IMR-90 (cell line): Measurements from ENCODE around the gene BTBD18. TPM values are rescaled to one million over a fixed set of nuclear protein-coding genes. Genes with fewer than 3 reads are reported as not detected.

Source experiments
- ATAC-seq: fragments of 200-7000 bp; cut with Tn5 transposase; 2 replicates; pipeline ENCODE4 v1.9.1; 2020; ENCODE audit warnings: low read depth, mild to moderate bottlenecking, moderate library complexity
- BruUV-seq: library from RNA; stranded (reverse); fragments of 400-500 nt; replicated peaks from 2 replicates; lab custom pipeline; 2021; lab: Mats Ljungman, UMichigan
- CTCF ChIA-PET: fragments of 300-600 bp; formaldehyde crosslinking; extraction: SDS; loops from one replicate; lab custom pipeline; 2021; ENCODE audit warnings: antibody characterized with exemption; lab: Yijun Ruan, JAX
- POLR2A ChIA-PET: fragments of 300-600 bp; sonication (Branson Sonifier 250); formaldehyde crosslinking; loops from one replicate; lab custom pipeline; 2022; ENCODE audit warnings: antibody characterized with exemption; ENCODE audit not compliant: unreplicated experiment; lab: Charles Lee
- DNase-seq: peaks from one replicate; pipeline ENCODE4 v3.0.0; 2013
- H2AFZ ChIP-seq: replicated peaks from 2 replicates; pipeline ENCODE3; 2013; ENCODE audit warnings: low read length, mild to moderate bottlenecking; ENCODE audit not compliant: poor library complexity
- H2AK5ac ChIP-seq: 2 replicates; pipeline ENCODE4 v1.6.1; 2013; ENCODE audit warnings: low read depth, low read length, inconsistent platforms
- H2AK9ac ChIP-seq: replicated peaks from 2 replicates; pipeline ENCODE3; 2013; ENCODE audit warnings: mild to moderate bottlenecking, low read depth, low read length, moderate library complexity; ENCODE audit not compliant: poor library complexity
- H2BK120ac ChIP-seq: 2 replicates; pipeline ENCODE4 v1.6.1; 2013; ENCODE audit warnings: low read depth, low read length, inconsistent platforms
- H2BK15ac ChIP-seq: 3 replicates; pipeline ENCODE4 v1.6.1; 2013; ENCODE audit warnings: low read depth, low read length, inconsistent platforms
- H2BK20ac ChIP-seq: 2 replicates; pipeline ENCODE4 v1.6.1; 2013; ENCODE audit warnings: low read depth, mild to moderate bottlenecking, inconsistent platforms, low read length, moderate library complexity
- H2BK5ac ChIP-seq: 2 replicates; pipeline ENCODE4 v1.6.1; 2013; ENCODE audit warnings: mild to moderate bottlenecking, low read depth, low read length, inconsistent platforms; ENCODE audit not compliant: poor library complexity, severe bottlenecking
- H3K14ac ChIP-seq: replicated peaks from 2 replicates; pipeline ENCODE4 v1.6.1; 2013; ENCODE audit warnings: low read depth, low read length, inconsistent platforms
- H3K18ac ChIP-seq: 2 replicates; pipeline ENCODE4 v1.6.1; 2013; ENCODE audit warnings: low read depth, low read length, control low read depth
- H3K23ac ChIP-seq: 2 replicates; pipeline ENCODE4 v1.6.1; 2013; ENCODE audit warnings: low read depth, low read length, inconsistent platforms
- H3K27ac ChIP-seq: 2 replicates; pipeline ENCODE4 v1.5.1; 2013; ENCODE audit warnings: mild to moderate bottlenecking, control low read depth, low read length; ENCODE audit not compliant: insufficient read depth
- H3K27me3 ChIP-seq: 2 replicates; pipeline ENCODE4 v1.6.1; 2013; ENCODE audit warnings: low read length; ENCODE audit not compliant: control insufficient read depth, insufficient read depth
- H3K36me3 ChIP-seq: 2 replicates; pipeline ENCODE4 v1.6.1; 2013; ENCODE audit warnings: low read length, mixed read lengths; ENCODE audit not compliant: control insufficient read depth, insufficient read depth
- H3K4ac ChIP-seq: 2 replicates; pipeline ENCODE4 v1.6.1; 2013; ENCODE audit warnings: low read depth, low read length, inconsistent platforms
- H3K4me1 ChIP-seq: 2 replicates; pipeline ENCODE4 v1.6.1; 2013; ENCODE audit warnings: low read length, mixed read lengths; ENCODE audit not compliant: control insufficient read depth, insufficient read depth
- H3K4me2 ChIP-seq: 2 replicates; pipeline ENCODE4 v1.6.1; 2013; ENCODE audit warnings: low read depth, mild to moderate bottlenecking, control low read depth, low read length, moderate library complexity
- H3K4me3 ChIP-seq: 2 replicates; pipeline ENCODE4 v1.5.1; 2013; ENCODE audit warnings: low read depth, mild to moderate bottlenecking, control low read depth, low read length, moderate library complexity; ENCODE audit not compliant: insufficient read depth
- H3K56ac ChIP-seq: 2 replicates; pipeline ENCODE4 v1.6.1; 2013; ENCODE audit warnings: low read length, inconsistent platforms; ENCODE audit not compliant: insufficient read depth; ENCODE audit errors: extremely low read depth
- H3K79me1 ChIP-seq, 2 experiments: 2 replicates each; pipeline ENCODE4 v1.6.1; 2013; ENCODE audit warnings: low read length in 2 of 2, inconsistent platforms in 1 of 2, low read depth in 1 of 2
- H3K9ac ChIP-seq: 2 replicates; pipeline ENCODE4 v1.6.1; 2013; ENCODE audit warnings: low read depth, low read length, control low read depth
- H3K9me1 ChIP-seq: 2 replicates; pipeline ENCODE4 v1.6.1; 2013; ENCODE audit warnings: low read length, inconsistent platforms; ENCODE audit not compliant: insufficient read depth
- H3K9me3 ChIP-seq: 2 replicates; pipeline ENCODE4 v1.6.1; 2013; ENCODE audit warnings: low read length; ENCODE audit not compliant: control insufficient read depth, insufficient read depth
- H4K20me1 ChIP-seq: 2 replicates; pipeline ENCODE4 v1.6.1; 2013; ENCODE audit warnings: low read length, inconsistent platforms; ENCODE audit not compliant: insufficient read depth
- H4K5ac ChIP-seq: 2 replicates; pipeline ENCODE4 v1.6.1; 2013; ENCODE audit warnings: mild to moderate bottlenecking, low read depth, low read length, control low read depth
- H4K8ac ChIP-seq, 2 experiments: 2 replicates each; pipeline ENCODE4 v1.6.1; 2013; ENCODE audit warnings: low read depth in 2 of 2, low read length in 2 of 2, control low read depth in 1 of 2, inconsistent platforms in 1 of 2
- H4K91ac ChIP-seq: 2 replicates; pipeline ENCODE4 v1.6.1; 2013; ENCODE audit warnings: low read depth, low read length, inconsistent platforms; ENCODE audit not compliant: insufficient read depth
- MXI1 ChIP-seq: IDR thresholded peaks from 2 replicates; pipeline ENCODE4 v1.6.1; 2012; ENCODE audit warnings: low read depth, mild to moderate bottlenecking, low read length, moderate library complexity, borderline replicate concordance
- RAD21 ChIP-seq: IDR thresholded peaks from 2 replicates; pipeline ENCODE4 v1.6.1; 2012; ENCODE audit warnings: low read length, improper control_type of control experiment
- WGBS, 2 experiments: methylation state at CpG; one replicate each; pipeline versions ENCODE4 v1.1.5 to v1.1.7; 2013; ENCODE audit warnings: missing lambda C conversion rate in 2 of 2; ENCODE audit not compliant: insufficient read length in 1 of 2; ENCODE audit errors: extremely low coverage in 2 of 2; 5-methylcytosine and 5-hydroxymethylcytosine counted together
- dilution Hi-C: fragments of 300-500 bp; cut with HindIII; formaldehyde crosslinking; loops from one replicate; pipeline ENCODE4 v1.14.3; 2018; ENCODE audit warnings: low sequenced_read_pairs; ENCODE audit not compliant: unreplicated experiment
- in situ Hi-C: fragments of 300-500 bp; cut with MboI; formaldehyde crosslinking; loops from 3 replicates; pipeline ENCODE4 v1.14.3; 2019; ENCODE audit warnings: low sequenced_read_pairs, inconsistent platforms, mixed read lengths
- intact Hi-C: fragments of 100-400 bp; cut with micrococcal nuclease; formaldehyde crosslinking; loops from 2 replicates; pipeline ENCODE4 v1.10.0; 2022
- polyA plus RNA-seq, 3 experiments: library from polyadenylated mRNA; depleted of rRNA; stranded (reverse); fragments of >200 nt; gene quantifications; 2 replicates each; pipeline ENCODE4 v1.2.3, GENCODE V29; 2012; ENCODE audit warnings: low replicate concordance in 1 of 3
- total RNA-seq: library from RNA; depleted of rRNA; stranded (reverse); fragments of >200 nt; gene quantifications from 2 replicates; pipeline ENCODE4 v1.2.3, GENCODE V29; 2012

BTBD18 gene
- total and polyA plus RNA-seq, 2 of the 4 experiments (the other 2 are of a cell fraction) = not detected

DNA sequence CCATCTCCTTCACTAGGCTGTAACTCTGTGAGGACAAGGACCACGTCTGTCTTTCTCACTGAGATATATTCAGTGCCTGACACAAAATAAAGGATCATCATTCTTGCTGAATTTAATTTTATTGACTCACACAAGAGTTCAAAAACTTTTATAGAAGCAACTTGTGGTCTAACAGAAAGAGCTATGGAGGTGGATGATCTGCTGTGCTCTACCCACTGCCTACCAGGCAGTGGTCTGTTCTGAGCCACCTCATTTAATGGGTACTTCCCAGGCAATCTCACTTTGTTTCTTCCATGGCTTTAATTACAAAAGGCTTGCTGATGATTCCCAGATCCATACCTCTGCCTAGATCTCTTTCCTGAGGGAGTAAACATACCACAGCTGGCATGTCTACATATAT is 4.7 kb downstream of the BTBD18 start:
- Histone ChIP-seq H3K9ac (no peak overlapping the region), H3K36me3 (peaks cover 35% of the 10 kb centered on the region), H3K27me3 (no peaks in the 10 kb centered on the region), H2AFZ (no peak overlapping the region), H4K20me1 (no peaks in the 10 kb centered on the region), H3K79me1 (peaks cover 22 to 33% of the 10 kb centered on the region in 2 experiments), H2BK20ac (no peak overlapping the region), H4K8ac (no peak overlapping the region), H2BK5ac (no peak overlapping the region), H3K14ac (no peak overlapping the region), H3K56ac (no peak overlapping the region), H2AK5ac (no peak overlapping the region), H3K18ac (no peak overlapping the region), H3K23ac (no peak overlapping the region), H3K27ac (no peak overlapping the region), H2BK120ac (no peak overlapping the region), H2AK9ac (no peak overlapping the region), H3K4ac (no peak overlapping the region), H3K9me1 (0 out of 2 replicates have a peak, but pooled peaks cover 3% of the 10 kb centered on the region), H2BK15ac (no peak overlapping the region), H3K4me3 (no peak overlapping the region), H4K91ac (no peak overlapping the region), H4K5ac (no peak overlapping the region), H3K4me2 (no peak overlapping the region), H3K4me1 (peaks cover 2% of the 10 kb centered on the region; the same call in 1 of the 2 replicates), H3K9me3 (no peaks in the 10 kb centered on the region)
- DNase-seq = no peak
- no peak for ATAC-seq
- TF ChIP-seq RAD21 (no peak), MXI1 (no peak)
- POLR2A ChIA-PET = no interaction called here
- in situ Hi-C loops = loop anchor here (5.0 to 10.0 kb wide), 2 partner anchors 55 to 768 kb away; no protein-coding TSS in a partner anchor
- intact Hi-C loops = loop anchor here (10.0 kb wide), 1 partner anchor 538 kb away; no protein-coding TSS in a partner anchor
- no TSS peak for BruUV-seq
- CTCF ChIA-PET = interaction anchor here (0.6 kb wide), 1 partner anchor 60 kb away, joined by 3 read pairs; no protein-coding TSS in a partner anchor
- dilution Hi-C loops = no loop called here
- no CpG with 5 or more reads among the region's 1 CpG for WGBS, 2 experiments
